ENCODE data around the gene PHACTR2.
"Not testable (repeated sequence)": the region's sequence is repeated elsewhere in the genome, so short reads cannot be mapped to it uniquely, and the experiment has no call there.

The PHACTR2 gene

DNA sequence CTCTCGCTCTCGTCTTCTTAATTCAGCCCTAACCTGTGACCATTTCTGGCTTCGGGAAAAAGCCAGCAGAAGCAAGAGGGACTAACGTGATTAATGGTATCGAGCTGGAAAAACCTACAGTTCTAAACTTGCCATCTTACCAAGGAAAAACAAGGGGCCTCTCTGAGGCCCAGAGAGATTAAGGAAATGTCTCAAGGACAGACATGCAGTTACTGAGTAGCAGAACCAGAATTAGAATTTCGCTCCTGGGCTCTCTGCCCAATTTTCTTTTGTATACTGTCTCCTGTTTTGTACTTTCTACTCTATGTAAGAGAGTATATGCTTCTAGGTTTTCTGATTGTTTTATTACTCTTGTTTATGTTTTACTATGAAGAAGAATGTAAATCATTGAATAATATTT, 97.6 kb downstream of the PHACTR2 start:
- Histone ChIP-seq H3K36me3 (ENCODE audit: insufficient read depth) (no peaks in the 10 kb centered on the region), H3K27ac (no peak overlapping the region), H3K4me1 (ENCODE audit: low read depth, poor library complexity, severe bottlenecking) (no peaks in the 10 kb centered on the region), H2AFZ (ENCODE audit: low read depth) (no peak overlapping the region), H4K20me1 (ENCODE audit: insufficient read depth) (no peaks in the 10 kb centered on the region), H3K4me3 (IDR thresholded peaks at IDR 0.05; ENCODE audit: insufficient read depth, low read depth, low read length) (no peak overlapping the region), H3K9ac (no peak overlapping the region), H3K79me2 (ENCODE audit: insufficient read depth, low read depth) (no peaks in the 10 kb centered on the region), H3K4me2 (no peak overlapping the region), H3K27me3 (ENCODE audit: insufficient read depth, low read depth) (no peaks in the 10 kb centered on the region)
- no peak for TF ChIP-seq CTCF (conservative IDR thresholded peaks at IDR 0.05; ENCODE audit: low read depth, low read length)

DNA sequence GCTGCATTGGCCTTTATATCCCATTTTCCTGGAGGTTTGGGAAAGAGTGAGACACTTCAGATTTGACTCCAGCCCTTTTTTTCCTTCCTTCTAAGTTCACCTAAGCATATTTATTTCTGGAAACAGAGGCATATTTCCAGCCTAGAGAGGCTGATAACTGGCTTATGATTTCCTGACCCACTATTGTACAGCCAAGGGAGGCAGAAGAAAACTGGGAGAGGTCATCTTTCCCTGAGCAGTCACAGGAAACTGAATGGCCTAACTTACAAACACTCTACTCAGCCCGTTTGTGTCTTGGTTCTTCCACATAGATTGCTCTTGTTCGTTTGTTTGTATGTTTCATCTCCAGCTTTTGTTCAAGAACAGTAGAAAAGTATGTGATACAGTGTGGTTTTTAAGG, 101.2 kb downstream of the PHACTR2 start:
- Histone ChIP-seq H3K9ac (no peak overlapping the region), H3K4me2 (no peak overlapping the region), H3K36me3 (ENCODE audit: insufficient read depth) (no peaks in the 10 kb centered on the region), H4K20me1 (ENCODE audit: insufficient read depth) (no peaks in the 10 kb centered on the region), H3K4me1 (ENCODE audit: low read depth, poor library complexity, severe bottlenecking) (no peaks in the 10 kb centered on the region), H3K27ac (no peak overlapping the region), H3K27me3 (ENCODE audit: insufficient read depth, low read depth) (no peaks in the 10 kb centered on the region), H2AFZ (ENCODE audit: low read depth) (no peak overlapping the region), H3K4me3 (IDR thresholded peaks at IDR 0.05; ENCODE audit: insufficient read depth, low read depth, low read length) (no peak overlapping the region), H3K79me2 (ENCODE audit: insufficient read depth, low read depth) (no peaks in the 10 kb centered on the region)
- no peak for TF ChIP-seq CTCF (conservative IDR thresholded peaks at IDR 0.05; ENCODE audit: low read depth, low read length)

- Histone ChIP-seq H3K9ac (no peak overlapping the region), H3K4me1 (ENCODE audit: low read depth, poor library complexity, severe bottlenecking) (no peaks in the 10 kb centered on the region), H3K27me3 (ENCODE audit: insufficient read depth, low read depth) (no peaks in the 10 kb centered on the region), H3K27ac (no peak overlapping the region), H4K20me1 (ENCODE audit: insufficient read depth) (no peaks in the 10 kb centered on the region), H3K36me3 (ENCODE audit: insufficient read depth) (no peaks in the 10 kb centered on the region), H3K4me3 (IDR thresholded peaks at IDR 0.05; ENCODE audit: insufficient read depth, low read depth, low read length) (no peak overlapping the region), H2AFZ (ENCODE audit: low read depth) (no peak overlapping the region), H3K4me2 (no peak overlapping the region), H3K79me2 (ENCODE audit: insufficient read depth, low read depth) (no peaks in the 10 kb centered on the region)
- no peak for TF ChIP-seq CTCF (conservative IDR thresholded peaks at IDR 0.05; ENCODE audit: low read depth, low read length)
These were observed 104.7 kb downstream of the PHACTR2 start for GRCh38 chr6:143782481-143782880.

GRCh38 chr6:143783077-143783476, 105.3 kb downstream of the PHACTR2 start:
- H3K27ac ChIP-seq, result no peak overlapping the region
- no peak overlapping the region for H2AFZ ChIP-seq (ENCODE audit: low read depth)
- H4K20me1 ChIP-seq (ENCODE audit: insufficient read depth), result no peaks in the 10 kb centered on the region
- TF ChIP-seq CTCF (conservative IDR thresholded peaks at IDR 0.05; ENCODE audit: low read depth, low read length), result no peak
- H3K4me1 ChIP-seq (ENCODE audit: low read depth, poor library complexity, severe bottlenecking), result no peaks in the 10 kb centered on the region
- H3K4me3 ChIP-seq (IDR thresholded peaks at IDR 0.05; ENCODE audit: insufficient read depth, low read depth, low read length), result no peak overlapping the region
- H3K36me3 ChIP-seq (ENCODE audit: insufficient read depth), result no peaks in the 10 kb centered on the region
- no peaks in the 10 kb centered on the region for H3K79me2 ChIP-seq (ENCODE audit: insufficient read depth, low read depth)
- no peak overlapping the region for H3K9ac ChIP-seq
- H3K4me2 ChIP-seq, result no peak overlapping the region
- no peaks in the 10 kb centered on the region for H3K27me3 ChIP-seq (ENCODE audit: insufficient read depth, low read depth)

DNA sequence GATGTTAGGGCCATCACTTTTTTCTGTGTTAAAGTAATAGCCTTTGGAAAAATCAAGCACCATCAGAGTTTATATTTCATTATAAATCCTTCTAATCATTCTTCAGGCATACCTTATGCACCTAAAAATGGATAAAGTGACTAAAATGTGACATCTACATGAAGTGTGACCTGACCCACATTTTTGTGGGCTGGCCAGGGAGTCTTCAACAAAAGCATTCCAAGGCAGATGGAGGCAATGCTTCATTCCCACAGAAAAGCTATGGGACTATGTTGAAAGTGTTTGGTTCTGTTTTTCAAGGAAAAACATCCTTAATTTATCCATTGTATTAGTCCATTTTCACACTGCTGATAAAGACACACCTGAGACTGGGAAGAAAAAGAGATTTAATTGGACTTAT, 106.6 kb downstream of the PHACTR2 start:
- H2AFZ ChIP-seq (ENCODE audit: low read depth), result no peak overlapping the region
- no peaks in the 10 kb centered on the region for H3K79me2 ChIP-seq (ENCODE audit: insufficient read depth, low read depth)
- no peak overlapping the region for H3K4me3 ChIP-seq (IDR thresholded peaks at IDR 0.05; ENCODE audit: insufficient read depth, low read depth, low read length)
- H3K4me1 ChIP-seq (ENCODE audit: low read depth, poor library complexity, severe bottlenecking), result no peaks in the 10 kb centered on the region
- H3K27ac ChIP-seq, result no peak overlapping the region
- no peaks in the 10 kb centered on the region for H3K27me3 ChIP-seq (ENCODE audit: insufficient read depth, low read depth)
- no peak for TF ChIP-seq CTCF (conservative IDR thresholded peaks at IDR 0.05; ENCODE audit: low read depth, low read length)
- no peak overlapping the region for H3K4me2 ChIP-seq
- H4K20me1 ChIP-seq (ENCODE audit: insufficient read depth), result no peaks in the 10 kb centered on the region
- H3K9ac ChIP-seq, result no peak overlapping the region
- H3K36me3 ChIP-seq (ENCODE audit: insufficient read depth), result no peaks in the 10 kb centered on the region

DNA sequence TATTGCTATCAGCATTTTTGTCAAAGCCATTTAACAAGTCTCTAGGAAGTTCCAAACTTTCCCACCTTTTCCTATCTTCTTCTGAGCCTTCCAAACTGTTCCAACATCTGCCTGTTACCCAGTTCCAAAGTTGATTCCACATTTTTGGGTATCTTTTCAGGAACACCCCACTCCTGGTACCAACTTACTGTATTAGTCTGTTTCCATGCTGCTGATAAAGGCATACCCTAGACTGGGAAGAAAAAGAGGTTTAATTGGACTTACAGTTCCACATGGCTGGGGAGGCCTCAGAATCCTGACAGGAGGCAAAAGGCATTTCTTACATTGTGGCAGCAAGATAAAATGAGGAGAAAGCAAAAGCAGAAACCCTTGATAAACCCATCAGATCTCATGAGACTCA, 108.6 kb downstream of the PHACTR2 start:
- H3K79me2 ChIP-seq (ENCODE audit: insufficient read depth, low read depth); H2AFZ ChIP-seq (ENCODE audit: low read depth); H3K36me3 ChIP-seq (ENCODE audit: insufficient read depth); H3K4me2 ChIP-seq; H3K9ac ChIP-seq; H3K4me1 ChIP-seq (ENCODE audit: low read depth, poor library complexity, severe bottlenecking); H3K27ac ChIP-seq; H3K27me3 ChIP-seq (ENCODE audit: insufficient read depth, low read depth); H4K20me1 ChIP-seq (ENCODE audit: insufficient read depth); H3K4me3 ChIP-seq (IDR thresholded peaks at IDR 0.05; ENCODE audit: insufficient read depth, low read depth, low read length): not testable (repeated sequence)

Data from KMS-11 (cell line).